ENCODE results near the gene TCERG1L.

TCERG1L gene

GRCh38 chr10:131248376-131249165, 63.0 kb downstream of the TCERG1L start:
- Histone ChIP-seq H3K9ac (ENCODE audit: low read length) (no peak overlapping the region), H3K4me3 (ENCODE audit: low read depth, low read length) (no peak overlapping the region), H3K4me1 (ENCODE audit: control insufficient read depth, insufficient read depth, low read length) (peaks cover 30% of the 10 kb centered on the region), H3K27me3 (ENCODE audit: control insufficient read depth, insufficient read depth, low read length) (no peaks in the 10 kb centered on the region), H3K9me3 (ENCODE audit: control insufficient read depth, insufficient read depth, low read depth, low read length) (no peaks in the 10 kb centered on the region), H3K36me3 (ENCODE audit: control insufficient read depth, insufficient read depth, low read length) (no peaks in the 10 kb centered on the region), H3K27ac (ENCODE audit: low read depth, low read length) (no peak overlapping the region)

GRCh38 chr10:131247873-131248272, 63.6 kb downstream of the TCERG1L start:
- Histone ChIP-seq H3K27ac (ENCODE audit: low read depth, low read length) (no peak overlapping the region), H3K36me3 (ENCODE audit: control insufficient read depth, insufficient read depth, low read length) (no peaks in the 10 kb centered on the region), H3K4me1 (ENCODE audit: control insufficient read depth, insufficient read depth, low read length) (peaks cover 30% of the 10 kb centered on the region), H3K27me3 (ENCODE audit: control insufficient read depth, insufficient read depth, low read length) (no peaks in the 10 kb centered on the region), H3K9ac (ENCODE audit: low read length) (no peak overlapping the region), H3K9me3 (ENCODE audit: control insufficient read depth, insufficient read depth, low read depth, low read length) (no peaks in the 10 kb centered on the region), H3K4me3 (ENCODE audit: low read depth, low read length) (no peak overlapping the region)

GRCh38 chr10:131246775-131247174, 64.7 kb downstream of the TCERG1L start:
- peaks cover 30% of the 10 kb centered on the region for H3K4me1 ChIP-seq (ENCODE audit: control insufficient read depth, insufficient read depth, low read length)
- no peaks in the 10 kb centered on the region for H3K27me3 ChIP-seq (ENCODE audit: control insufficient read depth, insufficient read depth, low read length)
- no peaks in the 10 kb centered on the region for H3K9me3 ChIP-seq (ENCODE audit: control insufficient read depth, insufficient read depth, low read depth, low read length)
- H3K36me3 ChIP-seq (ENCODE audit: control insufficient read depth, insufficient read depth, low read length): no peaks in the 10 kb centered on the region
- no peak overlapping the region for H3K9ac ChIP-seq (ENCODE audit: low read length)
- H3K27ac ChIP-seq (ENCODE audit: low read depth, low read length): no peak overlapping the region
- H3K4me3 ChIP-seq (ENCODE audit: low read depth, low read length): no peak overlapping the region

- no peaks in the 10 kb centered on the region for H3K36me3 ChIP-seq (ENCODE audit: control insufficient read depth, insufficient read depth, low read length)
- H3K9me3 ChIP-seq (ENCODE audit: control insufficient read depth, insufficient read depth, low read depth, low read length): no peaks in the 10 kb centered on the region
- H3K27ac ChIP-seq (ENCODE audit: low read depth, low read length): no peak overlapping the region
- H3K4me1 ChIP-seq (ENCODE audit: control insufficient read depth, insufficient read depth, low read length): peaks cover 25% of the 10 kb centered on the region
- no peaks in the 10 kb centered on the region for H3K27me3 ChIP-seq (ENCODE audit: control insufficient read depth, insufficient read depth, low read length)
- H3K9ac ChIP-seq (ENCODE audit: low read length): no peak overlapping the region
- H3K4me3 ChIP-seq (ENCODE audit: low read depth, low read length): no peak overlapping the region
These were observed 65.4 kb downstream of the TCERG1L start for GRCh38 chr10:131246089-131246488.

- H3K36me3 ChIP-seq (ENCODE audit: control insufficient read depth, insufficient read depth, low read length): no peaks in the 10 kb centered on the region
- H3K27me3 ChIP-seq (ENCODE audit: control insufficient read depth, insufficient read depth, low read length): no peaks in the 10 kb centered on the region
- no peaks in the 10 kb centered on the region for H3K9me3 ChIP-seq (ENCODE audit: control insufficient read depth, insufficient read depth, low read depth, low read length)
- peaks cover 20% of the 10 kb centered on the region; the same call in 1 of the 2 replicates for H3K4me1 ChIP-seq (ENCODE audit: control insufficient read depth, insufficient read depth, low read length)
- no peak overlapping the region for H3K9ac ChIP-seq (ENCODE audit: low read length)
- no peak overlapping the region for H3K4me3 ChIP-seq (ENCODE audit: low read depth, low read length)
- no peak overlapping the region for H3K27ac ChIP-seq (ENCODE audit: low read depth, low read length)
These were observed 66.0 kb downstream of the TCERG1L start for GRCh38 chr10:131245475-131246059.

- Histone ChIP-seq H3K27ac (ENCODE audit: low read depth, low read length) (no peak overlapping the region), H3K9me3 (ENCODE audit: control insufficient read depth, insufficient read depth, low read depth, low read length) (no peaks in the 10 kb centered on the region), H3K4me1 (ENCODE audit: control insufficient read depth, insufficient read depth, low read length) (peaks cover 13% of the 10 kb centered on the region; the same call in 1 of the 2 replicates), H3K9ac (ENCODE audit: low read length) (no peak overlapping the region), H3K4me3 (ENCODE audit: low read depth, low read length) (no peak overlapping the region), H3K36me3 (ENCODE audit: control insufficient read depth, insufficient read depth, low read length) (no peaks in the 10 kb centered on the region), H3K27me3 (ENCODE audit: control insufficient read depth, insufficient read depth, low read length) (no peaks in the 10 kb centered on the region)
These were observed 66.7 kb downstream of the TCERG1L start for GRCh38 chr10:131244836-131245235.

GRCh38 chr10:131243076-131243475, 68.4 kb downstream of the TCERG1L start:
- Histone ChIP-seq H3K36me3 (ENCODE audit: control insufficient read depth, insufficient read depth, low read length) (no peaks in the 10 kb centered on the region), H3K27me3 (ENCODE audit: control insufficient read depth, insufficient read depth, low read length) (no peaks in the 10 kb centered on the region), H3K4me3 (ENCODE audit: low read depth, low read length) (no peak overlapping the region), H3K9ac (ENCODE audit: low read length) (no peak overlapping the region), H3K9me3 (ENCODE audit: control insufficient read depth, insufficient read depth, low read depth, low read length) (no peaks in the 10 kb centered on the region), H3K27ac (ENCODE audit: low read depth, low read length) (no peak overlapping the region), H3K4me1 (ENCODE audit: control insufficient read depth, insufficient read depth, low read length) (no peaks in the 10 kb centered on the region; the same call in 1 of the 2 replicates)

GRCh38 chr10:131242007-131242406, 69.5 kb downstream of the TCERG1L start:
- H3K4me3 ChIP-seq (ENCODE audit: low read depth, low read length): no peak overlapping the region
- H3K27me3 ChIP-seq (ENCODE audit: control insufficient read depth, insufficient read depth, low read length): no peaks in the 10 kb centered on the region
- no peaks in the 10 kb centered on the region; the same call in 1 of the 2 replicates for H3K4me1 ChIP-seq (ENCODE audit: control insufficient read depth, insufficient read depth, low read length)
- no peaks in the 10 kb centered on the region for H3K36me3 ChIP-seq (ENCODE audit: control insufficient read depth, insufficient read depth, low read length)
- H3K27ac ChIP-seq (ENCODE audit: low read depth, low read length): no peak overlapping the region
- no peaks in the 10 kb centered on the region for H3K9me3 ChIP-seq (ENCODE audit: control insufficient read depth, insufficient read depth, low read depth, low read length)
- H3K9ac ChIP-seq (ENCODE audit: low read length): no peak overlapping the region

GRCh38 chr10:131240691-131241090, 70.8 kb downstream of the TCERG1L start:
- Histone ChIP-seq H3K4me1 (ENCODE audit: control insufficient read depth, insufficient read depth, low read length) (no peaks in the 10 kb centered on the region; the same call in 1 of the 2 replicates), H3K27ac (ENCODE audit: low read depth, low read length) (no peak overlapping the region), H3K36me3 (ENCODE audit: control insufficient read depth, insufficient read depth, low read length) (no peaks in the 10 kb centered on the region), H3K27me3 (ENCODE audit: control insufficient read depth, insufficient read depth, low read length) (no peaks in the 10 kb centered on the region), H3K9me3 (ENCODE audit: control insufficient read depth, insufficient read depth, low read depth, low read length) (no peaks in the 10 kb centered on the region), H3K4me3 (ENCODE audit: low read depth, low read length) (no peak overlapping the region), H3K9ac (ENCODE audit: low read length) (no peak overlapping the region)

- Histone ChIP-seq H3K9ac (ENCODE audit: low read length) (no peak overlapping the region), H3K36me3 (ENCODE audit: control insufficient read depth, insufficient read depth, low read length) (no peaks in the 10 kb centered on the region), H3K4me1 (ENCODE audit: control insufficient read depth, insufficient read depth, low read length) (no peaks in the 10 kb centered on the region; the same call in 1 of the 2 replicates), H3K27ac (ENCODE audit: low read depth, low read length) (no peak overlapping the region), H3K4me3 (ENCODE audit: low read depth, low read length) (no peak overlapping the region), H3K27me3 (ENCODE audit: control insufficient read depth, insufficient read depth, low read length) (no peaks in the 10 kb centered on the region), H3K9me3 (ENCODE audit: control insufficient read depth, insufficient read depth, low read depth, low read length) (no peaks in the 10 kb centered on the region)
These were observed 71.6 kb downstream of the TCERG1L start for GRCh38 chr10:131239926-131240325.

- no peak overlapping the region for H3K9ac ChIP-seq (ENCODE audit: low read length)
- H3K4me1 ChIP-seq (ENCODE audit: control insufficient read depth, insufficient read depth, low read length): no peaks in the 10 kb centered on the region; the same call in 1 of the 2 replicates
- no peaks in the 10 kb centered on the region for H3K27me3 ChIP-seq (ENCODE audit: control insufficient read depth, insufficient read depth, low read length)
- no peak overlapping the region for H3K27ac ChIP-seq (ENCODE audit: low read depth, low read length)
- no peak overlapping the region for H3K4me3 ChIP-seq (ENCODE audit: low read depth, low read length)
- no peaks in the 10 kb centered on the region for H3K36me3 ChIP-seq (ENCODE audit: control insufficient read depth, insufficient read depth, low read length)
- peaks cover 1% of the 10 kb centered on the region; the same call in 1 of the 2 replicates for H3K9me3 ChIP-seq (ENCODE audit: control insufficient read depth, insufficient read depth, low read depth, low read length)
These were observed 72.1 kb downstream of the TCERG1L start for GRCh38 chr10:131239450-131239849.
